ENCODE results near the gene CACNA1A.

DNA sequence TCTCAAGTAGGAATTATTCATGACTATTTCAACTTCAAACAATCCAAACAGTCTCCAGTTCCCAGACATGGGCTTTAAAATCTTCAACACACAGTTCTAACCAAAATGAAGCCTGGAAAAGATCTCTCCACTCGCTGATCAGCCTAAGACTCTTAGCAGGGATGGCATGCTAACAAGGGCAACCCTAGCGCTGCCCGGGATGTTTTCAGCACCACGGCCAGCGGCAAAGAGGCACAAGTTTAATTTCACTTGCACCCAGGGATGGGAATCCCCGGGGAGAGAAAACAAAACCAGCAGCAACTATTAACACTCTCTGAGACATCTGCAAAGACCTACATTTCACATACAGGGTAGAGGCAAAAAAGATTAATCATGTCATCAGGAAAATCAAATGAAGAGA lies 43.0 kb downstream of the CACNA1A start:
- TF ChIP-seq, protein P1, sequence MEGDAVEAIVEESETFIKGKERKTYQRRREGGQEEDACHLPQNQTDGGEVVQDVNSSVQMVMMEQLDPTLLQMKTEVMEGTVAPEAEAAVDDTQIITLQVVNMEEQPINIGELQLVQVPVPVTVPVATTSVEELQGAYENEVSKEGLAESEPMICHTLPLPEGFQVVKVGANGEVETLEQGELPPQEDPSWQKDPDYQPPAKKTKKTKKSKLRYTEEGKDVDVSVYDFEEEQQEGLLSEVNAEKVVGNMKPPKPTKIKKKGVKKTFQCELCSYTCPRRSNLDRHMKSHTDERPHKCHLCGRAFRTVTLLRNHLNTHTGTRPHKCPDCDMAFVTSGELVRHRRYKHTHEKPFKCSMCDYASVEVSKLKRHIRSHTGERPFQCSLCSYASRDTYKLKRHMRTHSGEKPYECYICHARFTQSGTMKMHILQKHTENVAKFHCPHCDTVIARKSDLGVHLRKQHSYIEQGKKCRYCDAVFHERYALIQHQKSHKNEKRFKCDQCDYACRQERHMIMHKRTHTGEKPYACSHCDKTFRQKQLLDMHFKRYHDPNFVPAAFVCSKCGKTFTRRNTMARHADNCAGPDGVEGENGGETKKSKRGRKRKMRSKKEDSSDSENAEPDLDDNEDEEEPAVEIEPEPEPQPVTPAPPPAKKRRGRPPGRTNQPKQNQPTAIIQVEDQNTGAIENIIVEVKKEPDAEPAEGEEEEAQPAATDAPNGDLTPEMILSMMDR (IDR thresholded peaks at IDR 0.05; ENCODE audit: insufficient read depth, low read length): no peak
- TF ChIP-seq POLR2AphosphoS5 (IDR thresholded peaks at IDR 0.05; ENCODE audit: low read depth) (no peak), REST (IDR thresholded peaks at IDR 0.05; ENCODE audit: insufficient replicate concordance, low read depth) (peak; percentile 98)
